ENCODE data around the gene RNF19B.

RNF19B gene

DNA sequence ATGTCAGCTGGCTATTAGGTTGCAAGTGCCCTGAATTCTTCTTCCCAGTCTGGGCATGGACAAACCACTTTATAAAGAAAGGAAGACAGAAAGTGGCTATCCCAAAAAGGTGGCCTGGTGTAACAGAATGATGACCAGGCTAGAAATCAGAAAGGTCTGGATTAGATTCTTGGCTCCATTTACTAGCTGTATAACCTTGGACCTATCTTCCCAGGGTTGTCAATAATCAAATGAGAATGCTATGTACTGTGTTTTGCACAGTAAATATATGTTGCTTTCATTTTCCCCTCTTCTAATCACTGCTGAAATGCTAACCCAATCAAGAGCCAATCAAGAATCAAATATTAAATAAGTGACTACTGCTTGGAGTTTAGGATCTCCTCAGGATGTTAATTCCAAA is 20.4 kb downstream of the RNF19B start:
- Histone ChIP-seq H3K27me3 (ENCODE audit: insufficient read depth, low read length, poor library complexity) (no peaks in the 10 kb centered on the region), H3K4me3 (ENCODE audit: low read length) (no peak overlapping the region), H4K5ac (ENCODE audit: low read length) (no peak overlapping the region), H3K79me2 (ENCODE audit: control insufficient read depth, insufficient read depth, low read length) (no peaks in the 10 kb centered on the region), H2BK120ac (ENCODE audit: low read depth, low read length) (no peak overlapping the region), H2BK5ac (ENCODE audit: low read length) (no peak overlapping the region), H4K8ac (ENCODE audit: low read depth, low read length) (no peak overlapping the region), H2BK15ac (replicated peaks; ENCODE audit: low read depth) (no peak overlapping the region), H3K79me1 (ENCODE audit: low read length) (no peaks in the 10 kb centered on the region), H3K56ac (ENCODE audit: low read length) (no peak overlapping the region), H3K4ac (ENCODE audit: low read depth, low read length) (no peak overlapping the region), H3K36me3 (ENCODE audit: control insufficient read depth, insufficient read depth, low read length) (no peaks in the 10 kb centered on the region), H3K27ac (ENCODE audit: low read depth, low read length) (no peak overlapping the region), H3K4me1 (ENCODE audit: control insufficient read depth, low read depth, low read length) (no peaks in the 10 kb centered on the region), H3K23ac (ENCODE audit: low read length) (no peak overlapping the region), H3K18ac (ENCODE audit: low read length) (no peak overlapping the region), H3K9ac (ENCODE audit: low read length) (no peak overlapping the region), H2AK5ac (ENCODE audit: low read length) (no peak overlapping the region), H3K4me2 (ENCODE audit: low read length) (no peak overlapping the region)
- no peak for DNase-seq

DNA sequence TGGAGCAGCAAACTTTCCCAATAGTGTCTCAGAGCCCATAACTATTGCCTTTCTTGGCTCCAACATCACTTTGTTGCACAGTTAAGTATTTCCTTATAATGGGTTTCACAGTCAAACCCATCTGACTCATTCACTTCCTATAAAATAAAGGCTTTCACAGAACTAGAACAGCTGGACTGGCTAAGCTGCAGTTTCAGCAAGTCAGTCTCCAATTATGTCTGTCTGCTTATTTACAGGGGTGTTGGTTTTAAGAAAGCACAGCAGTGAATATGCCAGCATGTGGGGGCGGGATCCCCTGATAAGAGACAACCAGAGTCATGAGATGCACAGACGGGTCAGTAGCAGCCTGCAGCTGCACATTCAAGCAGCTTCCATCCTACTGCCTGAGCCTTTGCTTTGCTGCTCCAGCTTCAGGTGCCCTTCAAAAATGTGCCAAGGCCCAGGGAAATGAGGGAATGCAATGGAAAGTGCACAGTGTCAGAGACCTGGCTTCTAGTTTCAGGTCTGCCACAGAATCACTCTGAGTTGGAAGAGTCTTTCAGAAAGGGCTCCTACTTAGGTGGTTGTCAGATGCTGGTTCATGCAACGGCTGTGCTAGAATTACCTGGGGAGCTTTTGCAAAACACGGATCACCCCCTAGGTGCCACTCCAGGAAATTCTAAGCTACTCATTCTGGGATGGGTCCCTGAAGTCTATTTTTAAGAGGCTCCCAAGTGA is 24.8 kb downstream of the RNF19B start:
- no peak overlapping the region for H4K5ac ChIP-seq (ENCODE audit: low read length)
- H3K27me3 ChIP-seq (ENCODE audit: insufficient read depth, low read length, poor library complexity): no peaks in the 10 kb centered on the region
- no peak overlapping the region for H3K56ac ChIP-seq (ENCODE audit: low read length)
- no peaks in the 10 kb centered on the region for H3K4me1 ChIP-seq (ENCODE audit: control insufficient read depth, low read depth, low read length)
- no peak overlapping the region for H3K18ac ChIP-seq (ENCODE audit: low read length)
- no peak overlapping the region for H3K23ac ChIP-seq (ENCODE audit: low read length)
- H3K4me2 ChIP-seq (ENCODE audit: low read length): no peak overlapping the region
- no peak overlapping the region for H2BK5ac ChIP-seq (ENCODE audit: low read length)
- H3K27ac ChIP-seq (ENCODE audit: low read depth, low read length): no peak overlapping the region
- H2BK120ac ChIP-seq (ENCODE audit: low read depth, low read length): no peak overlapping the region
- peaks cover 2% of the 10 kb centered on the region for H3K36me3 ChIP-seq (ENCODE audit: control insufficient read depth, insufficient read depth, low read length)
- H2BK15ac ChIP-seq (replicated peaks; ENCODE audit: low read depth): no peak overlapping the region
- no peaks in the 10 kb centered on the region for H3K79me2 ChIP-seq (ENCODE audit: control insufficient read depth, insufficient read depth, low read length)
- DNase-seq: no peak
- no peaks in the 10 kb centered on the region for H3K79me1 ChIP-seq (ENCODE audit: low read length)
- no peak overlapping the region for H4K8ac ChIP-seq (ENCODE audit: low read depth, low read length)
- WGBS (ENCODE audit: extremely low coverage, insufficient coverage, low lambda C conversion rate): no CpG with 5 or more reads among the region's 4 CpGs
- no peak overlapping the region for H3K4me3 ChIP-seq (ENCODE audit: low read length)
- H3K4ac ChIP-seq (ENCODE audit: low read depth, low read length): no peak overlapping the region
- H2AK5ac ChIP-seq (ENCODE audit: low read length): no peak overlapping the region
- H3K9ac ChIP-seq (ENCODE audit: low read length): no peak overlapping the region

DNA sequence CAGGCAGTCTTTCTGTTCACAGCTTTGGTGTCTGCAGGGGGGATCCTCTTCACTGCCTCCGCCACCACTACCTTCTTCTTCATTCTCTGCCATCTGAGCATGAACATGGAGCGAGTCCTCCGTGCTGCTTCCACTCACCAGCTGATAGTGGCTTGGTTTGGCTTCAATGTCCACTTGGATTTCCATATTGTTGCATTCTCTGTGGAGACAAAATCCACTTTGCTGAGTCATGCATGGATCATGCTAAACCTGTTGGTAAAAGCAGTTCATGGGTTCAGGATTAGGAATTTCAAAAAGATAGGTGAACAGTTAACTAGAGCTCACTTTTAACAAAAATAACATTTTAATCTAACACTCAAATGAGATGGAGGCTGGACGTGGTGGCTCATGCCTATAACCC is 27.5 kb downstream of the RNF19B start:
- Histone ChIP-seq H3K4me1 (ENCODE audit: control insufficient read depth, low read depth, low read length) (no peaks in the 10 kb centered on the region), H3K23ac (ENCODE audit: low read length) (no peak overlapping the region), H3K79me1 (ENCODE audit: low read length) (no peaks in the 10 kb centered on the region), H2BK15ac (replicated peaks; ENCODE audit: low read depth) (no peak overlapping the region), H4K5ac (ENCODE audit: low read length) (no peak overlapping the region), H3K4me3 (ENCODE audit: low read length) (no peak overlapping the region), H3K4ac (ENCODE audit: low read depth, low read length) (no peak overlapping the region), H3K9ac (ENCODE audit: low read length) (no peak overlapping the region), H2BK5ac (ENCODE audit: low read length) (no peak overlapping the region), H3K27me3 (ENCODE audit: insufficient read depth, low read length, poor library complexity) (no peaks in the 10 kb centered on the region), H3K79me2 (ENCODE audit: control insufficient read depth, insufficient read depth, low read length) (no peaks in the 10 kb centered on the region), H3K4me2 (ENCODE audit: low read length) (no peak overlapping the region), H3K18ac (ENCODE audit: low read length) (no peak overlapping the region), H3K56ac (ENCODE audit: low read length) (no peak overlapping the region), H2BK120ac (ENCODE audit: low read depth, low read length) (no peak overlapping the region), H4K8ac (ENCODE audit: low read depth, low read length) (no peak overlapping the region), H2AK5ac (ENCODE audit: low read length) (no peak overlapping the region), H3K27ac (ENCODE audit: low read depth, low read length) (no peak overlapping the region), H3K36me3 (ENCODE audit: control insufficient read depth, insufficient read depth, low read length) (peaks cover 2% of the 10 kb centered on the region)
- no CpG with 5 or more reads among the region's 4 CpGs for WGBS (ENCODE audit: extremely low coverage, insufficient coverage, low lambda C conversion rate)
- DNase-seq: no peak

DNA sequence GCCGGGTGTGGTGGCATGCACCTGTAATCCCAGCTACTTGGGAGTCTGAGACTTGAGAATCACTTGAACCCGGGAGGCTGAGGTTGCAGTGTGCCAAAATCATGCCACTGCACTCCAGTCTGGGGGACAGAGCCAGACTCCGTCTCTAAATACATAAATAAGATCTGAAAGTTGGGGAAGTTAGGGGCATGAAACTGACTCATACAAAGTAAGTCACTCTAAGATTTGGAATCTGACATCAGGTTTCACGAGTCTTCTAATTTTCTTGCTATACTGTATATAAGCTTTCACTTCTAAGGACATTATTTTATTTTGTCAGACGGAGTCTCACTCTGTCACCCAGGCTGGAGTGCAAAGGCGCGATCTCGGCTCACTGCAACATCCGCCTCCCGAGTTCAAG is 30.1 kb downstream of the RNF19B start:
- Histone ChIP-seq H3K79me1 (ENCODE audit: low read length) (no peaks in the 10 kb centered on the region), H2BK5ac (ENCODE audit: low read length) (no peak overlapping the region), H3K4me2 (ENCODE audit: low read length) (no peak overlapping the region), H4K5ac (ENCODE audit: low read length) (no peak overlapping the region), H3K4me3 (ENCODE audit: low read length) (no peak overlapping the region), H3K56ac (ENCODE audit: low read length) (no peak overlapping the region), H2AK5ac (ENCODE audit: low read length) (no peak overlapping the region), H3K18ac (ENCODE audit: low read length) (no peak overlapping the region), H3K4me1 (ENCODE audit: control insufficient read depth, low read depth, low read length) (no peaks in the 10 kb centered on the region), H3K79me2 (ENCODE audit: control insufficient read depth, insufficient read depth, low read length) (no peaks in the 10 kb centered on the region), H3K27ac (ENCODE audit: low read depth, low read length) (peak overlapping the region; percentile 15), H3K9ac (ENCODE audit: low read length) (no peak overlapping the region), H3K27me3 (ENCODE audit: insufficient read depth, low read length, poor library complexity) (no peaks in the 10 kb centered on the region), H3K23ac (ENCODE audit: low read length) (no peak overlapping the region), H2BK15ac (replicated peaks; ENCODE audit: low read depth) (no peak overlapping the region), H3K4ac (ENCODE audit: low read depth, low read length) (no peak overlapping the region), H3K36me3 (ENCODE audit: control insufficient read depth, insufficient read depth, low read length) (peaks cover 2% of the 10 kb centered on the region), H4K8ac (ENCODE audit: low read depth, low read length) (no peak overlapping the region), H2BK120ac (ENCODE audit: low read depth, low read length) (no peak overlapping the region)
- WGBS (ENCODE audit: extremely low coverage, insufficient coverage, low lambda C conversion rate): no CpG with 5 or more reads among the region's 10 CpGs
- DNase-seq: no peak

DNA sequence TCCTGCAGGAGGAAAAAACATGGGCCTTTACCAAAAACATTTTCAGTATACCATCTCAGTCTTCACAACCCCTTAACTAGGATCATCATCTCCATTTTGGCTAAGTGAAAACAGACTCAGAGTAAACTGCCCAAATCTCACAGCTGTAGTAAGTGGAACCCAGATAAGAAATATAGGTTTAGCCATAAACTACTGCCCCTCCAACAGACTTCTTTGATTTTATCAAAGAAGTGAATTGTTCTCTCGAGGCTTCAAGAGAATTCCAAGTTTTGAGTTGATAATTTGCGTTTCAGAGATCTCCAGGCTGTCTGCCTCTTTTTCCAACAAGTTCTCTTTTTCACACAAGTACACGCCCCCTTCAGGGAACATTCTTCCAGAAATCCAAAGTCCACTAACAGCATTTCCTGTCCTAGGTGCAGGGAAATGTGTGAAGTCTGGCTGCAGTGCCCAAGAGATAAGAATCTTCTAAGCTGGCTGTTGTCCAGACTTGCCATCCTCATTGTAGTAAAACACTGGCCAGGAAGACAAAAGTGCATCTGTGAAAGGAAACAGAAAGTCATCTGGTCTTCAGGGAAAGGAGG is 30.8 kb downstream of the RNF19B start:
- peak; percentile 92 for DNase-seq

DNA sequence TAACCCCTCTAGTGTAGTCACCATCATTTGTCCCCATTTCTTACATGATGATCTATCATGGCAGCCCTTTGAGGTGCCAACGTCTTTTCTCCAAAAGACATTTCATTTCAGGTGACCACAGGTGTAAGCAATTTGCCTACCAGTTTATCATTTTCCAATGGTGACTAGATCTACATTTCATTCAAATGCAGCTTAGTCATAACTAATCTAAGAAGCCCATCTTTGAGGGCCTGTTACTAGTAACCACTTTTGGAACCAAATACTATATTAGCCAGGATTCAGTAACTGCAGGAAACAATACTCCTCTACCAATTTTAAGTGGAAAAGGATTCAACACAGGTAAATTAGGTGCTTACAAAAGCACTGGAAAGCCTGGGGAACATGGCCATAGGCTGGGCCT is 32.8 kb downstream of the RNF19B start:
- Histone ChIP-seq H3K4me2 (ENCODE audit: low read length) (no peak overlapping the region), H2BK5ac (ENCODE audit: low read length) (no peak overlapping the region), H3K4ac (ENCODE audit: low read depth, low read length) (no peak overlapping the region), H3K79me2 (ENCODE audit: control insufficient read depth, insufficient read depth, low read length) (no peaks in the 10 kb centered on the region), H3K36me3 (ENCODE audit: control insufficient read depth, insufficient read depth, low read length) (no peaks in the 10 kb centered on the region), H2BK120ac (ENCODE audit: low read depth, low read length) (no peak overlapping the region), H2AK5ac (ENCODE audit: low read length) (no peak overlapping the region), H4K8ac (ENCODE audit: low read depth, low read length) (no peak overlapping the region), H3K9ac (ENCODE audit: low read length) (no peak overlapping the region), H2BK15ac (replicated peaks; ENCODE audit: low read depth) (no peak overlapping the region), H3K56ac (ENCODE audit: low read length) (no peak overlapping the region), H3K27me3 (ENCODE audit: insufficient read depth, low read length, poor library complexity) (peaks cover 2% of the 10 kb centered on the region), H3K18ac (ENCODE audit: low read length) (no peak overlapping the region), H4K5ac (ENCODE audit: low read length) (no peak overlapping the region), H3K4me3 (ENCODE audit: low read length) (no peak overlapping the region), H3K27ac (ENCODE audit: low read depth, low read length) (no peak overlapping the region), H3K4me1 (ENCODE audit: control insufficient read depth, low read depth, low read length) (no peaks in the 10 kb centered on the region), H3K79me1 (ENCODE audit: low read length) (no peaks in the 10 kb centered on the region), H3K23ac (ENCODE audit: low read length) (no peak overlapping the region)
- DNase-seq: no peak
- WGBS (ENCODE audit: extremely low coverage, insufficient coverage, low lambda C conversion rate): no CpG with 5 or more reads among the region's 1 CpG

More for the DNA sequence above, 30.8 kb downstream of the RNF19B start:
- Histone ChIP-seq H4K5ac (ENCODE audit: low read length) (no peak overlapping the region), H2BK15ac (replicated peaks; ENCODE audit: low read depth) (no peak overlapping the region), H4K8ac (ENCODE audit: low read depth, low read length) (no peak overlapping the region), H2BK120ac (ENCODE audit: low read depth, low read length) (no peak overlapping the region), H2AK5ac (ENCODE audit: low read length) (no peak overlapping the region), H3K36me3 (ENCODE audit: control insufficient read depth, insufficient read depth, low read length) (peaks cover 2% of the 10 kb centered on the region), H3K27me3 (ENCODE audit: insufficient read depth, low read length, poor library complexity) (no peaks in the 10 kb centered on the region), H3K18ac (ENCODE audit: low read length) (no peak overlapping the region), H3K56ac (ENCODE audit: low read length) (no peak overlapping the region), H3K79me1 (ENCODE audit: low read length) (no peaks in the 10 kb centered on the region), H3K27ac (ENCODE audit: low read depth, low read length) (peak overlapping the region; percentile 15), H2BK5ac (ENCODE audit: low read length) (no peak overlapping the region), H3K9ac (ENCODE audit: low read length) (no peak overlapping the region), H3K4me2 (ENCODE audit: low read length) (no peak overlapping the region), H3K4me1 (ENCODE audit: control insufficient read depth, low read depth, low read length) (no peaks in the 10 kb centered on the region), H3K79me2 (ENCODE audit: control insufficient read depth, insufficient read depth, low read length) (no peaks in the 10 kb centered on the region), H3K4me3 (ENCODE audit: low read length) (no peak overlapping the region), H3K23ac (ENCODE audit: low read length) (no peak overlapping the region), H3K4ac (ENCODE audit: low read depth, low read length) (no peak overlapping the region)
- no CpG with 5 or more reads among the region's 3 CpGs for WGBS (ENCODE audit: extremely low coverage, insufficient coverage, low lambda C conversion rate)
